ENCODE data around the gene TJP3. TPM values are rescaled to one million over a fixed set of nuclear protein-coding genes. Genes with fewer than 3 reads are reported as not detected.

The TJP3 gene
- total RNA-seq, 1 donor from 2014 or later = 14.7 TPM

DNA sequence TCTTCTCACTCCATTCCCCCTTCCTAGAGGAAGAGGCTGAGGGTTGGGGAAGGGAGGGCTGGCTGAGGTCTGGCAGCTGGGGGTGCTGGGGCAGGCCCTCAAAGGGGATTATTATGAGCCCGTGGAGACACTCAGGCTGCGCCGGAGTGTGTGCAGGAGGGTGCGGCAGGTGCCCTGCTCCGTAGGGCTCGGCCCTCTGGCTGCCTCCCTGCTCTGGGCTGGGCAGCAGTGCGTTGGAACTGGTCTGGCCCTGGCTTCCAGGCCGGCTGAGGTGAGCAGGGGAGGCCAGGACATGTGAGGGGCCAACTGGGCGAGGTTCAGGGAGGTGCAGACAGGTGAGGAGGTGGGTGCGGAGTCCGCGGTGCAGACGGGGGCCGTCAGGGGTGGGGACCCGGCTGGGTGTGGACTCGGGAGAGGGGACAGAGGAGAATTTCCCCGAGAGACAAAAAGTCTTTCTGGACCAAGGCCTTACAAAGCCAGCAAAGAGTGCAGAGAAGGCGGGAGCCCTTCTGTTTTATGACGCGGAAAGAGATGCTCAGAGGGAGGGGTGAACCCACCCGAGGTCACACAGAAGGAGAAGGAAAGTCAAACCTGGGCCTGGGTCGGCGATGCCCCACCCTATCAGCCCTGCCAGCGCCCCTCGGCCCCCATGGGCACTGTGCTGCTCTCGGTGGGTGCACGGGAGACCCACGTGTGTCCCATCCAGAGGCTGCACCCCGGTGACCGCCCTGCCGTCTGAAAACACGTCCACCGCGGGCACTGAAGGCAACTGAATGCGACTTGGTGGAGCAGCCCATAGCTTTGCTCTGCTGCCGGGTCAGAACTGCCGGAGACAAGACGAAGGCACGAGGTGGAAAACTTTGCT lies 38.9 kb upstream of the TJP3 start:
- H4K20me1 ChIP-seq (ENCODE audit: low read depth) = peaks cover 73% of the 10 kb centered on the region
- H3K4me2 ChIP-seq = peak overlapping the region; percentile 6
- H3K36me3 Mint-ChIP-seq = peaks cover 4% of the 10 kb centered on the region
- no peaks in the 10 kb centered on the region for H3K36me3 ChIP-seq
- H3K9me3 ChIP-seq (ENCODE audit: low read depth) = no peaks in the 10 kb centered on the region
- no peak for DNase-seq (ENCODE audit: low spot score)
- peaks cover 39% of the 10 kb centered on the region for H3K4me1 ChIP-seq
- H3K27me3 ChIP-seq = no peaks in the 10 kb centered on the region
- H3K4me3 Mint-ChIP-seq = no peak overlapping the region
- no peak overlapping the region for H3K4me3 ChIP-seq
- no peak overlapping the region for H3K9ac ChIP-seq
- H3K27me3 Mint-ChIP-seq (ENCODE audit: insufficient read depth, low read depth) = peaks cover 13% of the 10 kb centered on the region
- TF ChIP-seq EZH2phosphoT487 (IDR thresholded peaks at IDR 0.05) (no peak), EZH2 (IDR thresholded peaks at IDR 0.05) (no peak)
- TF ChIP-seq, protein P1, sequence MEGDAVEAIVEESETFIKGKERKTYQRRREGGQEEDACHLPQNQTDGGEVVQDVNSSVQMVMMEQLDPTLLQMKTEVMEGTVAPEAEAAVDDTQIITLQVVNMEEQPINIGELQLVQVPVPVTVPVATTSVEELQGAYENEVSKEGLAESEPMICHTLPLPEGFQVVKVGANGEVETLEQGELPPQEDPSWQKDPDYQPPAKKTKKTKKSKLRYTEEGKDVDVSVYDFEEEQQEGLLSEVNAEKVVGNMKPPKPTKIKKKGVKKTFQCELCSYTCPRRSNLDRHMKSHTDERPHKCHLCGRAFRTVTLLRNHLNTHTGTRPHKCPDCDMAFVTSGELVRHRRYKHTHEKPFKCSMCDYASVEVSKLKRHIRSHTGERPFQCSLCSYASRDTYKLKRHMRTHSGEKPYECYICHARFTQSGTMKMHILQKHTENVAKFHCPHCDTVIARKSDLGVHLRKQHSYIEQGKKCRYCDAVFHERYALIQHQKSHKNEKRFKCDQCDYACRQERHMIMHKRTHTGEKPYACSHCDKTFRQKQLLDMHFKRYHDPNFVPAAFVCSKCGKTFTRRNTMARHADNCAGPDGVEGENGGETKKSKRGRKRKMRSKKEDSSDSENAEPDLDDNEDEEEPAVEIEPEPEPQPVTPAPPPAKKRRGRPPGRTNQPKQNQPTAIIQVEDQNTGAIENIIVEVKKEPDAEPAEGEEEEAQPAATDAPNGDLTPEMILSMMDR (IDR thresholded peaks at IDR 0.05) = no peak
- peaks cover 43% of the 10 kb centered on the region for H3K4me1 Mint-ChIP-seq
- no peaks in the 10 kb centered on the region for H3K9me3 Mint-ChIP-seq
- H2AFZ ChIP-seq (replicated peaks) = no peak overlapping the region
- peaks cover 23% of the 10 kb centered on the region for H3K79me2 ChIP-seq (ENCODE audit: low read depth)
- peak overlapping the region; percentile 92 for H3K27ac Mint-ChIP-seq
- peak overlapping the region; percentile 54 for H3K27ac ChIP-seq
- H3F3A ChIP-seq (ENCODE audit: low read depth) = no peaks in the 10 kb centered on the region

DNA sequence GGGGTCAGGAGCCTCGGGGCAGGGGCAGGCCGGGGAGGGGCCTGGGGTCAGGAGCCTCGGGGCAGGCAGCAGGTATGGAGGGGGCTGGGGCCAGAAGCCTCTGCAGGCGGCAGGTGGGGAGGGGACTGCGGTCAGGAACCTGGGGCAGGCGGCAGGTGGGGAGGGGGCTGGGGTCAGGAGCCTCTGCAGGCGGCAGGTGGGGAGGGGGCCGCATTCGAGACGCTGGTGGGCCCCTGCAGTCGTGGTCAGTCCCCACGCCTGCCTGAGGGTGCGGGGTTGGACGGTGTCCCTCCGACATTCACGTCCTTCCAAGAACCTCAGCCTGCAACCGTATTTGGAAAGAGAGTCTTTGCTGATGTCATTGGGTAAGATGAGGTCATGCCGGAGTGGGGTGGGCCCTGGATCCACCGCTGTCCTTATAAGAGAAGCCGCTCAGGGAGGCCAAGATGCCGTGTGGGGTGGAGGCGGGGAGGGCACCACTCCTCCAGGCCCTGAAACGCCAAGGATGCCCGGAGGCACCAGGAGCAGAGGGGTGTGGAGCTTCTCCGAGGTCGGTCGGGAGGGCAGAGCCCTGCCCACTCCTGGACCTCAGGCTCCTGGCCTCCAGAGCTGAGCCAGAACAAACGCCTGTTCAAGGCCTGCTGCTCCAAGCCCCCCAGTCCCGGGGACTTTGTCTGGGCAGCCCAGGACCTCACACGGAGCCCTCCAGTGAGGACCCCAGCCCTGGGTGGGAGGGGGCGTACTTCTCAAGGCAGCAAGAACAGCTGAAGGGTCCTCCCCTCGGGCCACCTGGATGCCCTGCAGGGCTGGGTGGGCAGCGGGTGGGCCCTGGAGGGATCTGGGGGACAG lies 38.0 kb upstream of the TJP3 start:
- DNase-seq (ENCODE audit: low spot score) = peak; percentile 45
- no peak overlapping the region for H2AFZ ChIP-seq (replicated peaks)
- peaks cover 31% of the 10 kb centered on the region for H3K79me2 ChIP-seq (ENCODE audit: low read depth)
- H3K27ac ChIP-seq = peak overlapping the region; percentile 76
- peak overlapping the region; percentile 14 for H3K9ac ChIP-seq
- TF ChIP-seq EZH2phosphoT487 (IDR thresholded peaks at IDR 0.05) = no peak
- TF ChIP-seq EZH2 (IDR thresholded peaks at IDR 0.05) = no peak
- TF ChIP-seq, protein P1 (IDR thresholded peaks at IDR 0.05) = no peak
- H3K4me3 Mint-ChIP-seq = no peak overlapping the region
- H3K27ac Mint-ChIP-seq = peak overlapping the region; percentile 78
- H4K20me1 ChIP-seq (ENCODE audit: low read depth) = peaks cover 80% of the 10 kb centered on the region
- no peaks in the 10 kb centered on the region for H3K27me3 ChIP-seq
- H3K36me3 Mint-ChIP-seq = peaks cover 4% of the 10 kb centered on the region
- no peaks in the 10 kb centered on the region for H3K9me3 Mint-ChIP-seq
- H3K27me3 Mint-ChIP-seq (ENCODE audit: insufficient read depth, low read depth) = peaks cover 10% of the 10 kb centered on the region
- H3K9me3 ChIP-seq (ENCODE audit: low read depth) = no peaks in the 10 kb centered on the region
- peaks cover 43% of the 10 kb centered on the region for H3K4me1 Mint-ChIP-seq
- H3F3A ChIP-seq (ENCODE audit: low read depth) = no peaks in the 10 kb centered on the region
- peaks cover 39% of the 10 kb centered on the region for H3K4me1 ChIP-seq
- H3K4me3 ChIP-seq = no peak overlapping the region
- H3K36me3 ChIP-seq = no peaks in the 10 kb centered on the region
- H3K4me2 ChIP-seq = peak overlapping the region; percentile 6

DNA sequence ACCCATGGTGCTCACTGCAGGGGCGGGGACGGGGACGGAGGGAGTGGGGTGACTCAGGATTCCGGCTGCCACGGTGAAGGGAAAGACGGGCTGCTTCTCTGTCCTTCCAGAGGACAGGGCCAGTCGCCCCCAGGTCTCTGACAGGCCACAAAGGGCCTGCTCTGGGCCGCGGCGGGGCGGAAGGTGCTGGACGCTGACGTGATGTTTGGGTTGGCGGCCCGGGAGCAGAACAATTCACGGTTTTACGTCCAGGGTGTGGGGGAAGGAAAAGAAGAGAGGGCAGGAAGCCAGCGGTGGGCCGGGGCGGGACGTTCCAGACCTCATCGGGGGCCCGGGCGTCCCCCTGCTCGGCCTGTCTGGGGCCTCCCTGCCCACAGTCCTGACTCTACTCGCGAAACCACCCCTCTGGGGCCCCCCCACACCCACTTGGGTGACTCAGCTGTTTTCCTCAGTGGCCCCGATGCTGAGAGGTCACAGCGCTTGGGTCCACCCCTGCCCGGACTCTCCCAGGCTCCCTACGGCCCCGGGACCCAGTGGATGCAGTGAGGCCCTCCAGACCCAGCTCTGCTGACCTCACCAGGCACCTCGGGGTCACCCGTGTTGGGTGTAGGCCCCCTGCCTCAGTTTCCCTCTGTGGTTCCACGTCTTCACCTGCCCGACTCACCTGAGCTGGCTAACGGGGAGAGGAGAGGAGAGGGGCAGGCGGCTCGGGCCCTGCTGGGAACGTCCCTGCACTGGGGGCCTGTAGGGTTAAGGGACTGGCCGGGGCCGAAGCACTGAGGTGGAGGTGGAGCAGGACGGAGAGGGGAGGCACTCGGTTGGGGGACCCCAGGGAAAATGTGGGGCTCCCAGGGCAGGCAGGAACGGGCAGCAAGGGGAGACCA lies 37.1 kb upstream of the TJP3 start:
- Histone ChIP-seq H3K4me2 (peak overlapping the region; percentile 38), H3K27ac (peak overlapping the region; percentile 76), H3K9me3 (ENCODE audit: low read depth) (no peaks in the 10 kb centered on the region), H3K79me2 (ENCODE audit: low read depth) (peaks cover 38% of the 10 kb centered on the region), H3F3A (ENCODE audit: low read depth) (no peaks in the 10 kb centered on the region), H3K4me1 (peaks cover 39% of the 10 kb centered on the region), H4K20me1 (ENCODE audit: low read depth) (peaks cover 81% of the 10 kb centered on the region), H3K36me3 (no peaks in the 10 kb centered on the region), H2AFZ (replicated peaks) (no peak overlapping the region), H3K9ac (peak overlapping the region; percentile 37), H3K4me3 (no peak overlapping the region), H3K27me3 (no peaks in the 10 kb centered on the region)
- H3K27ac Mint-ChIP-seq = peak overlapping the region; percentile 92
- H3K4me1 Mint-ChIP-seq = peaks cover 43% of the 10 kb centered on the region
- H3K4me3 Mint-ChIP-seq = no peak overlapping the region
- H3K27me3 Mint-ChIP-seq (ENCODE audit: insufficient read depth, low read depth) = peaks cover 12% of the 10 kb centered on the region
- no peak for TF ChIP-seq EZH2 (IDR thresholded peaks at IDR 0.05)
- no peak for TF ChIP-seq EZH2phosphoT487 (IDR thresholded peaks at IDR 0.05)
- TF ChIP-seq, protein P1 (IDR thresholded peaks at IDR 0.05) = no peak
- no peak for DNase-seq (ENCODE audit: low spot score)
- peaks cover 4% of the 10 kb centered on the region for H3K36me3 Mint-ChIP-seq
- H3K9me3 Mint-ChIP-seq = no peaks in the 10 kb centered on the region

All from neural progenitor cell (in vitro differentiated cells).